ENCODE data around the gene TRIP6. TPM values are rescaled to one million over a fixed set of nuclear protein-coding genes. Genes with fewer than 3 reads are reported as not detected.
A peak's percentile ranks its signal among the peaks of the same experiment; 100 is the strongest.

The TRIP6 gene
- total RNA-seq, 1 experiment from 2014 or later, result 140 TPM

- TF ChIP-seq PRDM15 (CRISPR knock-in tag; IDR thresholded peaks at IDR 0.05), result peak; percentile 54; the same call in 1 of the 2 replicates
- 0 out of 2 replicates have a peak, but pooled peaks have one; percentile 11 for TF ChIP-seq USF2 (CRISPR knock-in tag; IDR thresholded peaks at IDR 0.05)
- no peak for TF ChIP-seq AFF4 (CRISPR knock-in tag; IDR thresholded peaks at IDR 0.05; ENCODE audit: borderline replicate concordance)
- no peak for TF ChIP-seq ZNF232 (CRISPR knock-in tag; IDR thresholded peaks at IDR 0.05)
- 0 out of 2 replicates have a peak, but pooled peaks have one; percentile 75 for TF ChIP-seq KAT7 (CRISPR knock-in tag; IDR thresholded peaks at IDR 0.05; ENCODE audit: borderline replicate concordance)
- TF ChIP-seq JUN (CRISPR knock-in tag; IDR thresholded peaks at IDR 0.05), result peak; percentile 82; the same call in 1 of the 2 replicates
- 0 out of 2 replicates have a peak, but pooled peaks have one; percentile 34 for TF ChIP-seq ZMAT4 (CRISPR knock-in tag; IDR thresholded peaks at IDR 0.05)
- peak; percentile 85 for TF ChIP-seq ZBTB43 (CRISPR knock-in tag; IDR thresholded peaks at IDR 0.05)
- peak; percentile 66; the same call in 1 of the 2 replicates for TF ChIP-seq PREB (CRISPR knock-in tag; IDR thresholded peaks at IDR 0.05; ENCODE audit: borderline replicate concordance)
- TF ChIP-seq HMGXB4 (CRISPR knock-in tag; IDR thresholded peaks at IDR 0.05), result 0 out of 2 replicates have a peak, but pooled peaks have one; percentile 62
- TF ChIP-seq EMX1 (CRISPR knock-in tag; IDR thresholded peaks at IDR 0.05), result 0 out of 2 replicates have a peak, but pooled peaks have one; percentile 53
- 0 out of 2 replicates have a peak, but pooled peaks have one; percentile 72 for TF ChIP-seq FOXP4 (CRISPR knock-in tag; IDR thresholded peaks at IDR 0.05)
- no peak for TF ChIP-seq ZNF423 (CRISPR knock-in tag; IDR thresholded peaks at IDR 0.05)
- peak; percentile 90 for TF ChIP-seq RELA (CRISPR knock-in tag; IDR thresholded peaks at IDR 0.05; ENCODE audit: borderline replicate concordance)
- peak; percentile 31; the same call in 1 of the 2 replicates for TF ChIP-seq PRRX2 (CRISPR knock-in tag; IDR thresholded peaks at IDR 0.05)
- peak; percentile 79; the same call in 1 of the 2 replicates for TF ChIP-seq SP1 (CRISPR knock-in tag; conservative IDR thresholded peaks at IDR 0.05)
- TF ChIP-seq USF1 (CRISPR knock-in tag; IDR thresholded peaks at IDR 0.05), result peak; percentile 65
- peak; percentile 68 for TF ChIP-seq MYBL2 (CRISPR knock-in tag; IDR thresholded peaks at IDR 0.05)
- TF ChIP-seq GABPB1 (CRISPR knock-in tag; IDR thresholded peaks at IDR 0.05), result peak; percentile 52; the same call in 1 of the 2 replicates
These were observed 22.0 kb downstream of the TRIP6 start, which contains the start of gene UFSP1 (continued) for GRCh38 chr7:100888988-100889750.
